H1 (cell line): ENCODE measurements around the gene C1RL. TPM values are rescaled to one million over a fixed set of nuclear protein-coding genes. Genes with fewer than 3 reads are reported as not detected.

Source experiments
- CTCF ChIA-PET: fragments of 300-600 bp; sonication (Branson Sonifier 250); formaldehyde crosslinking; loops from one replicate; lab custom pipeline; 2021; ENCODE audit not compliant: partially characterized antibody; lab: Charles Lee
- POLR2A ChIA-PET: fragments of 300-600 bp; sonication (Branson Sonifier 250); formaldehyde crosslinking; loops from one replicate; lab custom pipeline; 2021; ENCODE audit warnings: inconsistent platforms; ENCODE audit not compliant: partially characterized antibody; lab: Charles Lee
- DNase-seq, 2 experiments: peaks; one replicate each; pipeline versions ENCODE4 v3.0.0 to v3.0.0-alpha.2; 2010 to 2022; ENCODE audit warnings: low spot score in 2 of 2, low read depth in 1 of 2, mixed read lengths in 1 of 2
- FAIRE-seq: peaks from 2 replicates; lab custom pipeline; 2011; peaks lifted over from hg19 to GRCh38; lab: Jason Lieb, UNC
- H2AFZ ChIP-seq: 2 replicates; pipeline ENCODE4 v1.8.1; 2012; ENCODE audit warnings: low read length, inconsistent platforms
- H2AK5ac ChIP-seq: 2 replicates; pipeline ENCODE4 v1.6.1; 2013; ENCODE audit warnings: low read depth, low read length
- H2BK120ac ChIP-seq: replicated peaks from 2 replicates; pipeline ENCODE3; 2013; ENCODE audit warnings: low read depth, low read length, inconsistent platforms
- H2BK12ac ChIP-seq: 2 replicates; pipeline ENCODE4 v1.6.1; 2013; ENCODE audit warnings: low read depth, low read length
- H2BK15ac ChIP-seq: 2 replicates; pipeline ENCODE4 v1.6.1; 2013; ENCODE audit warnings: low read length
- H2BK20ac ChIP-seq: 2 replicates; pipeline ENCODE4 v1.6.1; 2013; ENCODE audit warnings: low read length
- H2BK5ac ChIP-seq: 2 replicates; pipeline ENCODE4 v1.6.1; 2013; ENCODE audit warnings: low read depth, low read length
- H3K14ac ChIP-seq: 2 replicates; pipeline ENCODE4 v1.6.1; 2013; ENCODE audit warnings: inconsistent platforms; ENCODE audit not compliant: insufficient read length
- H3K18ac ChIP-seq: 2 replicates; pipeline ENCODE4 v1.6.1; 2013; ENCODE audit warnings: low read length; ENCODE audit errors: extremely low read depth
- H3K23ac ChIP-seq: 2 replicates; pipeline ENCODE4 v1.6.1; 2013; ENCODE audit warnings: inconsistent platforms; ENCODE audit not compliant: insufficient read length
- H3K23me2 ChIP-seq: 2 replicates; pipeline ENCODE4 v1.6.1; 2013; ENCODE audit warnings: low read depth, low read length
- H3K27ac ChIP-seq: 2 replicates; pipeline ENCODE4 v1.6.1; 2011; ENCODE audit warnings: low read depth, low read length, inconsistent platforms
- H3K27me3 ChIP-seq, 4 experiments: replicated peaks in 1 of 4; 1 replicate in 1 of 4; 2 replicates in 3 of 4; pipeline versions ENCODE4 v1.6.1 to v1.8.1; 2011 to 2013; ENCODE audit warnings: low read length in 3 of 4, mild to moderate bottlenecking in 3 of 4, inconsistent platforms in 2 of 4, mixed read lengths in 2 of 4, moderate library complexity in 1 of 4; ENCODE audit not compliant: control insufficient read depth in 3 of 4, insufficient read depth in 3 of 4; ENCODE audit errors: extremely low read depth in 1 of 4
- H3K36me3 ChIP-seq, 4 experiments: 2 replicates each; pipeline versions ENCODE4 v1.6.1 to v1.8.1; 2011 to 2013; ENCODE audit warnings: mild to moderate bottlenecking in 4 of 4, low read length in 3 of 4, moderate library complexity in 2 of 4, control low read depth in 1 of 4, inconsistent platforms in 1 of 4; ENCODE audit not compliant: insufficient read depth in 4 of 4, control insufficient read depth in 2 of 4
- H3K4ac ChIP-seq: replicated peaks from 2 replicates; pipeline ENCODE3; 2013; ENCODE audit warnings: low read length, low read depth, mixed read lengths, inconsistent platforms; ENCODE audit not compliant: insufficient read length
- H3K4me1 ChIP-seq, 4 experiments: replicated peaks in 1 of 4; 1 replicate in 1 of 4; 2 replicates in 3 of 4; pipeline versions ENCODE4 v1.6.1 to v1.8.1; 2011 to 2013; ENCODE audit warnings: low read length in 3 of 4, inconsistent platforms in 2 of 4, mixed read lengths in 1 of 4; ENCODE audit not compliant: insufficient read depth in 4 of 4, control insufficient read depth in 3 of 4
- H3K4me2 ChIP-seq, 2 experiments: 2 replicates each; pipeline versions ENCODE4 v1.6.1 to v1.8.1; 2011 to 2013; ENCODE audit warnings: low read depth in 2 of 2, low read length in 2 of 2, control low read depth in 1 of 2, inconsistent platforms in 1 of 2, mild to moderate bottlenecking in 1 of 2; ENCODE audit not compliant: insufficient read depth in 1 of 2
- H3K4me3 ChIP-seq, 4 experiments: fragments of 200-600, 300-600 bp in 1 of 4; sonication (generic), shearing (Covaris generic), sonication (Bioruptor Twin) in 1 of 4; 2 replicates each; pipeline versions ENCODE4 v1.5.1 to v1.8.1; 2011 to 2016; ENCODE audit warnings: low read length in 4 of 4, low read depth in 3 of 4, control low read depth in 2 of 4, inconsistent platforms in 2 of 4, mild to moderate bottlenecking in 2 of 4, mixed read lengths in 1 of 4, moderate library complexity in 1 of 4; ENCODE audit not compliant: insufficient read depth in 2 of 4; ENCODE audit errors: extremely low read depth in 1 of 4
- H3K56ac ChIP-seq: replicated peaks from 2 replicates; pipeline ENCODE3; 2013; ENCODE audit warnings: low read depth, mild to moderate bottlenecking, mixed read lengths, low read length, inconsistent platforms; ENCODE audit not compliant: insufficient read length
- H3K79me1 ChIP-seq: 2 replicates; pipeline ENCODE4 v1.6.1; 2013; ENCODE audit warnings: low read depth, low read length, control low read depth
- H3K79me2 ChIP-seq, 2 experiments: 2 replicates each; pipeline versions ENCODE4 v1.6.1 to v1.8.1; 2012 to 2013; ENCODE audit warnings: low read length in 2 of 2, mild to moderate bottlenecking in 2 of 2, inconsistent platforms in 1 of 2; ENCODE audit not compliant: insufficient read depth in 2 of 2, control insufficient read depth in 1 of 2
- H3K9ac ChIP-seq, 4 experiments: replicated peaks in 1 of 4; 1 replicate in 1 of 4; 2 replicates in 3 of 4; pipeline versions ENCODE4 v1.6.1 to v1.8.1; 2011 to 2013; ENCODE audit warnings: low read depth in 3 of 4, low read length in 3 of 4, control low read depth in 2 of 4, mild to moderate bottlenecking in 2 of 4, moderate library complexity in 2 of 4, inconsistent platforms in 1 of 4; ENCODE audit errors: extremely low read depth in 1 of 4
- H3K9me3 ChIP-seq, 2 experiments: 2 replicates each; pipeline versions ENCODE4 v1.6.1 to v1.8.1; 2012 to 2013; ENCODE audit warnings: mild to moderate bottlenecking in 2 of 2, moderate library complexity in 2 of 2, control low read depth in 1 of 2, inconsistent platforms in 1 of 2, low read depth in 1 of 2, low read length in 1 of 2, mixed read lengths in 1 of 2; ENCODE audit not compliant: insufficient read depth in 2 of 2
- H4K20me1 ChIP-seq, 2 experiments: replicated peaks in 1 of 2; 2 replicates each; pipeline versions ENCODE3 to v1.8.1; 2011 to 2013; ENCODE audit warnings: inconsistent platforms in 2 of 2, low read length in 2 of 2, mild to moderate bottlenecking in 1 of 2; ENCODE audit not compliant: insufficient read depth in 2 of 2, control insufficient read depth in 1 of 2
- H4K5ac ChIP-seq: 2 replicates; pipeline ENCODE4 v1.6.1; 2013; ENCODE audit warnings: low read length, low read depth, mixed read lengths, inconsistent platforms; ENCODE audit not compliant: insufficient read length
- H4K8ac ChIP-seq: 2 replicates; pipeline ENCODE4 v1.8.0; 2013; ENCODE audit warnings: mild to moderate bottlenecking, moderate library complexity, low read length, inconsistent platforms; ENCODE audit not compliant: insufficient read depth; ENCODE audit errors: extremely low read depth
- H4K91ac ChIP-seq: replicated peaks from 2 replicates; pipeline ENCODE3; 2013; ENCODE audit warnings: low read length, mixed read lengths, inconsistent platforms; ENCODE audit not compliant: insufficient read length
- SIRT6 ChIP-seq: IDR thresholded peaks from one replicate; pipeline ENCODE4 v1.7.1; 2012; ENCODE audit warnings: low read length, inconsistent platforms
- TBP ChIP-seq: IDR thresholded peaks from 2 replicates; pipeline ENCODE4 v1.6.1; 2011; ENCODE audit warnings: low read depth, low read length, improper control_type of control experiment
- WGBS, 2 experiments: shearing (Covaris generic) in 1 of 2; methylation state at CpG; one replicate each; pipeline versions ENCODE4 v1.1.6 to v1.1.7; 2013 to 2015; ENCODE audit warnings: low lambda C conversion rate in 2 of 2, mixed read lengths in 2 of 2, inconsistent platforms in 1 of 2, low coverage in 1 of 2, missing lambda C conversion rate in 1 of 2; ENCODE audit not compliant: insufficient replicate concordance in 2 of 2, insufficient coverage in 1 of 2, insufficient read length in 1 of 2; ENCODE audit errors: extremely low coverage in 1 of 2, missing lambda C conversion rate in 1 of 2; 5-methylcytosine and 5-hydroxymethylcytosine counted together
- polyA plus RNA-seq, 7 experiments: library from polyadenylated mRNA; depleted of rRNA in 3 of 7; stranded (reverse) in 5 of 7; unstranded in 2 of 7; fragments of >200 nt in 5 of 7; fragments of 200-250 nt in 2 of 7; gene quantifications; 1 replicate in 5 of 7; 2 replicates in 1 of 7; 4 replicates in 1 of 7; pipeline versions ENCODE4 v1.2.1 to v1.2.3, GENCODE V29; 2011 to 2013; ENCODE audit warnings: missing spikeins in 2 of 7, mixed read lengths in 2 of 7
- total RNA-seq: library from RNA; stranded (reverse); fragmentation: NEBNext Ultra II Directional; extraction: Animal tissue kit (Norgen Biotek cat#: 25700); gene quantifications from 2 replicates; pipeline ENCODE4 v1.2.1, GENCODE V29; 2021
- TF ChIP-seq, protein P1 (sequence below): IDR thresholded peaks from 2 replicates; pipeline ENCODE4 v1.6.1; 2012; ENCODE audit warnings: inconsistent platforms

Gene C1RL
- total and polyA plus RNA-seq, 2 of the 8 experiments (the other 6 are each of a cell fraction or from before 2014, with no cell fraction given), result 11.4 to 15.5 TPM

DNA sequence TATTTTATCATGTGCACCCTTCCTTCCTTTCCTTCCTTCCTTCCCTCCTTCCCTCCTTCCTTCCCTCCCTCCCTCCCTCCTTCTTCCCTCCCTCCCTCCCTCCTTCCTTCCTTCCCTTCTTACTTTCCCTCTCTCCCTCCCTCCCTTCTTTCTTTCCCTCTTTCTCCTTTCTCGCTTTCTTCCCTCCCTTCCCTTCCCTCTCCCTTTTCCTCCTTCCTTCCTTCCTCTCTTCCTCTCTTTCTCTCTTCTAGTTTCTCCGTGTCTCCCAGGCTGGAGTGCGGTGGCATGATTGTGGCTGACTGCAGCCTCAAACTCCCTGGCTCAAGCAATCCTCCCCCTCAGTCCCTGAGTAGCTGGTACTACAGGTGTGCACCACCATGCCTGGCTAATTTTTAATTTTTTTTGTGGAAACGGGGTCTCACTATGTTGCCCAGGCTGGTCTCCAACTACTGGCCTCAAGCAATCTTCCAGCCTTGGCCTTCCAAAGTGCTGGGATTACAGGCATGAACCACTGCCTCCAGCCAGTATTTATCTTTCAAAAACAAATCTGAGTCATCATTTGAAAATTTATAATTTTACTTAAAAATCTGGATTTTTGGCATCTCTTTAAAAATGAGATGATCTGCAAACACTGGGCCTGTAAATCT, 7.8 kb downstream of the C1RL start:
- Histone ChIP-seq H3K56ac (no peak overlapping the region), H2BK20ac (no peak overlapping the region), H3K4ac (no peak overlapping the region), H3K36me3 (peaks cover 0 to 11% (median 2%) of the 10 kb centered on the region in 4 experiments; a peak in 3 of 8 replicates), H2AK5ac (no peak overlapping the region), H3K27ac (no peak overlapping the region)
- CTCF ChIA-PET, result interaction anchor here (1.1 to 2.6 kb wide), 4 partner anchors 9 to 39 kb away, joined by 3 to 28 read pairs (median 4); partner anchors contain the start of gene C1R
- TF ChIP-seq TBP (no peak), SIRT6 (no peak)
- TF ChIP-seq, protein P1, sequence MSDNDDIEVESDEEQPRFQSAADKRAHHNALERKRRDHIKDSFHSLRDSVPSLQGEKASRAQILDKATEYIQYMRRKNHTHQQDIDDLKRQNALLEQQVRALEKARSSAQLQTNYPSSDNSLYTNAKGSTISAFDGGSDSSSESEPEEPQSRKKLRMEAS, result no peak
- TF ChIP-seq, all 59 proteins: peak for 0
- Histone ChIP-seq H3K18ac (no peak overlapping the region), H3K23ac (no peak overlapping the region), H2BK120ac (no peak overlapping the region), H3K4me3 (no peak overlapping the region), H3K27me3 (no peaks in the 10 kb centered on the region), H4K8ac (no peak overlapping the region), H3K4me2 (no peak overlapping the region), H3K79me2 (no peaks in the 10 kb centered on the region), H3K23me2 (no peaks in the 10 kb centered on the region), H3K4me1 (peaks cover 0 to 2% (median 0%) of the 10 kb centered on the region in 4 experiments; a peak in 1 of 7 replicates), H3K9me3 (no peaks in the 10 kb centered on the region; a peak in 1 of 4 replicates), H3K9ac (no peak overlapping the region), H3K14ac (no peak overlapping the region), H3K79me1 (peaks cover 2% of the 10 kb centered on the region; the same call in 1 of the 2 replicates), H4K91ac (no peak overlapping the region), H2BK15ac (no peak overlapping the region), H2AFZ (no peak overlapping the region), H2BK5ac (no peak overlapping the region), H4K5ac (no peak overlapping the region), H2BK12ac (no peak overlapping the region), H4K20me1 (peaks cover 0 to 6% of the 10 kb centered on the region in 2 experiments)
- POLR2A ChIA-PET, result interaction anchor here (0.8 to 2.7 kb wide), 5 partner anchors 7 to 157 kb away, joined by 3 to 13 read pairs (median 8); partner anchors contain the start of genes C12orf57, C1R, C1RL and RNU7-1
- FAIRE-seq, result no peak
- DNase-seq, result no peak
- WGBS, 2 experiments, result 77% methylated on average over 4 of the region's 4 CpGs; no CpG with 5 or more reads in 1 of the 2 experiments
